Skeletal muscle satellite cell (primary cell): ENCODE measurements around the gene GPR173. TPM values are rescaled to one million over a fixed set of nuclear protein-coding genes. Genes with fewer than 3 reads are reported as not detected.
A peak's percentile ranks its signal among the peaks of the same experiment; 100 is the strongest.

Experiments
- H3K27me3 ChIP-seq: 2 replicates; pipeline ENCODE4 v1.7.0; 2013; ENCODE audit warnings: low read length; ENCODE audit not compliant: control insufficient read depth, insufficient read depth
- H3K36me3 ChIP-seq: 2 replicates; pipeline ENCODE4 v1.7.0; 2013; ENCODE audit warnings: mild to moderate bottlenecking, control low read depth, low read length; ENCODE audit not compliant: insufficient read depth
- H3K4me1 ChIP-seq: 2 replicates; pipeline ENCODE4 v1.7.0; 2013; ENCODE audit warnings: low read length; ENCODE audit not compliant: control insufficient read depth, insufficient read depth
- H3K4me2 ChIP-seq: 2 replicates; pipeline ENCODE4 v1.7.0; 2013; ENCODE audit warnings: mild to moderate bottlenecking, low read length
- H3K4me3 ChIP-seq: 2 replicates; pipeline ENCODE4 v1.7.0; 2013; ENCODE audit warnings: low read length
- H3K9ac ChIP-seq: 2 replicates; pipeline ENCODE4 v1.7.0; 2013; ENCODE audit warnings: mild to moderate bottlenecking, low read depth, low read length, moderate library complexity
- H3K9me3 ChIP-seq: replicated peaks from 2 replicates; pipeline ENCODE4 v1.7.0; 2013; ENCODE audit warnings: mild to moderate bottlenecking, control low read depth, low read length
- total RNA-seq: library from RNA; depleted of rRNA; stranded (reverse); fragments of >200 nt; gene quantifications from 2 replicates; pipeline ENCODE4 v1.2.3, GENCODE V29; 2012; rRNA removed

GPR173 gene, protein sequence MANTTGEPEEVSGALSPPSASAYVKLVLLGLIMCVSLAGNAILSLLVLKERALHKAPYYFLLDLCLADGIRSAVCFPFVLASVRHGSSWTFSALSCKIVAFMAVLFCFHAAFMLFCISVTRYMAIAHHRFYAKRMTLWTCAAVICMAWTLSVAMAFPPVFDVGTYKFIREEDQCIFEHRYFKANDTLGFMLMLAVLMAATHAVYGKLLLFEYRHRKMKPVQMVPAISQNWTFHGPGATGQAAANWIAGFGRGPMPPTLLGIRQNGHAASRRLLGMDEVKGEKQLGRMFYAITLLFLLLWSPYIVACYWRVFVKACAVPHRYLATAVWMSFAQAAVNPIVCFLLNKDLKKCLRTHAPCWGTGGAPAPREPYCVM
- total RNA-seq, result 2.0 and 3.1 TPM in 2 replicates

DNA sequence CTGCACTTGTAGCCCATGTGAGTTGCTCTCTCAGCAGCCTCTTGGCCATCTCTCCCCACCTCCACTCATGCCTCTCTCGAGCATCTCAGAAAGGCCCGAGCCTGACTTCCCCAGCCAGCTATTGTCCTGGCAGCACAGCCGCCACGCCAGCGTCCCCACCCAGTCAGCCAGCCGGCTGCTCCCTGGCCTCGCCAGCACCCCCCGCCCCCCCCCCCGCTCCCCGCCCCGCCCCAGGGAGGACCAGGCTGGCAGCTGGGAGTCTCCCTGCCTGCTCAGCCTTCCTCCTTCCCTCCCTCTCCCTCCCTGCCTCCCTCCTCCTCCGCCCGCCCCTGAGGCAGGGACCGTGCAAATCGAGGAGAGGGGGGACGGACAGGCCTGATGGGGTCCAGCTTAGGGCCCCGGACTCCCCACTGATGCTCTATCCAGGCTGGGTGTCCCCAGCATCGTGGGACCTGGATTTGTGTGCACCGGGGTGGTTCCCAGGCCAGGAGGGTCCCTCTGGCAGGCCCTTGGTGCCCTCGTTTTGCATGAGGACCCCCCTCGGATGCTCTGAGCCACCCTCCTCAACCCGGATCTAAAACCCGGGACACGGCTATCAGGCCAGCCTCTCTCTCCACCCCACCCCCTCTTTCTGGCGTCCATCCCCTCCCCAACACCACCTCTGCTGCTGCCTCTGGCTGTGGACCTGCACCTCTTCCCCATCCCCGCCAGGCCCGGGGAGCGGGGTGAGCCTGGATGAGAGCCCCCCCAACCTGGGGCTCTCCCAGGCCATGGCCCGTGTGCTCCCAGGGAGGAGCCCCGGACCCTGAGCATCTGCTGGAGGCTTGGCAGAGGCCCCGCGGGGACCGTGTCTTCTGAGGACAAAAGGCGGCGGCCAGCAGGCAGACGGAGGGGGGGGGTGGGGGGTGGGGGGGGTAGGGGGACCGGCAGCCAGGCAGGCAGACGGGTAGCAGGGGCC is at the start of gene GPR173:
TSS of gene GPR173 (plus strand) at position 621 of the 958 bp plus-strand sequence. CDS start 27,833 bp downstream, outside the sequence.
- H3K4me3 ChIP-seq, result peak within 1 kb of the TSS; percentile 79

DNA sequence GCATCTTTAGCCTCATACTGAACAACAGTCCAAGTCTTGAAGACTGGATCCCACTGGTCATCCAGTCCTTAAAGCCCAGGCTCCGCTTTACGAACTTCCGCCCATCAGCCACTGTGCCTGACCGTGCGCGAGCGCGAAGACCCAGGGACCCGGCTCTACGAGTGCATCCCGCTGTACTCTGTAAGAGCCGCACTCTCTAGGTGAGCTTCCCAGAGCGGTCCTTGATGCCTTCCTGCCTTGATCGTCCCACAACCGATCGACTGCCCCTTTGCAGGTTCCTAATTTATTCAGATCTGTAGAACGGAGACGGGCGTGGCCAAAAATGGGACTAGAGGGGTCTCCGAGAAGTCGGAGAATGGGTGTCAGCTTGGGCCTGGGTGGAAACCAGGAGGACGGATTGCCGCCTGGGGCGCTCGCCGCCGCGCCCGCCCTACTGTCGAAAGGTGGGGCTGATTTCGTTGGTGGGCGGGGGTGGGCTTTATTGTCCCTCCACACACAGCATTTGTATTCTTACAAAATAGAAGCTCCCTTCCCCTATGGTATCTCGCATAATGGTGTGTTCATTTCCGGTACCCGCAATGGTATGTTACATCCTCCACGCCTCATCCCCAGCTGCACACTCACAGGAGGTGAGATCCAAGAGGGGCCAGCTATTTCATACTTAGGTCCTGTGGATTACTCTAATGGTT is 48.0 kb upstream of the GPR173 start:
- H3K9ac ChIP-seq, result no peak overlapping the region
- peaks cover 50% of the 10 kb centered on the region for H3K27me3 ChIP-seq
- H3K4me2 ChIP-seq, result no peak overlapping the region
- no peaks in the 10 kb centered on the region for H3K36me3 ChIP-seq
- H3K4me3 ChIP-seq, result no peak overlapping the region
- peaks cover 4% of the 10 kb centered on the region for H3K4me1 ChIP-seq
- H3K9me3 ChIP-seq, result no peaks in the 10 kb centered on the region

More for the DNA sequence above, at the start of gene GPR173:
- Histone ChIP-seq H3K4me2 (peak within 1 kb of the TSS; percentile 94), H3K9ac (peak within 1 kb of the TSS; percentile 85), H3K27me3 (peaks cover 16% of the 10 kb centered on the region), H3K36me3 (no peaks in the 10 kb centered on the region), H3K4me1 (peaks cover 21% of the 10 kb centered on the region), H3K9me3 (no peaks in the 10 kb centered on the region)

DNA sequence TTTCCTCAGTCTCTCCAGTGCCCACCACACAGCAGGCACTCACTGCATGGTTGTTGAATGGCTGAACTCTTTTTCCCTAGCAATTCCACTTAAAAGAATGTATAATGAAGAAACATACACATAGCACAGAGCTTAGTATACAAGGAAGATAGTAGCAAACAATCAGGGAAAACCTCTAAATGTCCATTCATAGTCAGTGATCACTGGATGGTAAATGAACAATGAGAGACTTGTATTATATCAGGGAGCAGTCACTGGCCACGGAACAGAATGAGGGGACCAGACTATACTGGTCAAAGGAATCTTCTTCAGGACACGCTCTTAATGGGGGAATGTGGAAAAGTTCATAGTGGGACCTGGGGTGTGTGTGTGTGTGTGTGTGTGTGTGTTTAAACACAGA is 46.6 kb upstream of the GPR173 start:
- Histone ChIP-seq H3K4me3 (no peak overlapping the region), H3K9me3 (no peaks in the 10 kb centered on the region), H3K9ac (no peak overlapping the region), H3K27me3 (peaks cover 57% of the 10 kb centered on the region), H3K4me2 (no peak overlapping the region), H3K4me1 (no peaks in the 10 kb centered on the region), H3K36me3 (no peaks in the 10 kb centered on the region)

DNA sequence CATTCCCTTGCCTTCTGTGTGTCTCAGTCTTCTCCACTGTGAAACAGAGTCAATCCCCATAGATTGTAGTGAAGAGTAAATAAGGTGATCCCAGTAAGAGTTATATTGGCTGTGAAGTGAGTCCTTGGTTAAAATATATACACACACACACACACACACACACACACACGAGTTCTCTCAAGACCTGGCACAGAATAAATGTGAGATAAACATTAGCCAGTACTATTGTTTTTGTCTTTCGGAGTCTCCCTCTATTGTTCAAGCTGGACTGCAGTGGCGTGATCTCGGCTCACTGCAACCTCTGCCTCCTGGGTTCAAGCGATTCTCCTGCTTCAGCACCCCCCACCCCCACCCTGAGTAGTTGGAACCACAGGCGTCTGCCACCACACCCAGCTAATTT is 45.5 kb upstream of the GPR173 start:
- Histone ChIP-seq H3K9ac (no peak overlapping the region), H3K4me1 (no peaks in the 10 kb centered on the region), H3K4me3 (no peak overlapping the region), H3K27me3 (peaks cover 57% of the 10 kb centered on the region), H3K4me2 (no peak overlapping the region), H3K9me3 (no peaks in the 10 kb centered on the region), H3K36me3 (no peaks in the 10 kb centered on the region)

DNA sequence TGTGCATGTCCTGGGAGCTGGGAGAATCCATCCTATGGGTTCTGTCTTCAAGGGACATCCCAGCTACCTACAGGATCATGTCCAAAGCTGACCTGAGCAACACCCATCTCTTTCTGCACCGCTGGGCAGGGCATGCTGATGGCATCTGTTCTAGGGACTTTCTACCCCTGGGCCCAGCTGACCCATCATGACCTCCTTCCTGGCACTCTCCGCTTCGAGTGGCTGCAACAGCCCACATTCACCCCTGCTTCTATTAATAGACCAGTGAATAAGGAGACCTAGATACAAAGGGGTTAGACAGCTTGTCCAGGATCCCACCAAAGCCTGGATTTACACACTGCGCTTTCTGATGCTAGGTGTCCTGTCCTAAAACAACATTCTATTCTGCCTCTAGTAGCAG is 44.6 kb upstream of the GPR173 start:
- no peak overlapping the region for H3K4me2 ChIP-seq
- peaks cover 58% of the 10 kb centered on the region for H3K27me3 ChIP-seq
- no peak overlapping the region for H3K4me3 ChIP-seq
- no peaks in the 10 kb centered on the region for H3K9me3 ChIP-seq
- H3K4me1 ChIP-seq, result no peaks in the 10 kb centered on the region
- H3K9ac ChIP-seq, result no peak overlapping the region
- H3K36me3 ChIP-seq, result no peaks in the 10 kb centered on the region

DNA sequence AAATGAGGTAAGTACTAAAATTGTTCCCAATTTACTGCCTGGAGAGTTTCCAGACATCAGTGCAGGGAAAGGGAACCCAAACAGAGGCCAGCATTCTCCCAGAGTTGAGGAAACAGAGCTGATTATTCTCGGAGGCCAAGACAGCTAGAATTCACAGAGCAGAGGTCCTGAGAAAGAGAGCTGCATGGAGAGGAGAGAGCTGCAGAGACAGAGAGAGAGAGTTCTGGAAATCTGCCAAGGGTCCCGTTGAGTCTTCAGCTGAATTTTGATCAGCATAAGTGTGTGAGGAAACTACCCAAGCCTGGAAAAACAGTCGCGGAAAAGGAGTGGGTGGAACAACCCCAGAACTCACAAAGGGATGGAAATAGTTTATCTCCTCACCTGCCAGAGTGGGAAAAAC is 43.8 kb upstream of the GPR173 start:
- no peaks in the 10 kb centered on the region for H3K4me1 ChIP-seq
- no peak overlapping the region for H3K9ac ChIP-seq
- no peaks in the 10 kb centered on the region for H3K9me3 ChIP-seq
- H3K36me3 ChIP-seq, result no peaks in the 10 kb centered on the region
- no peak overlapping the region for H3K4me2 ChIP-seq
- no peak overlapping the region for H3K4me3 ChIP-seq
- H3K27me3 ChIP-seq, result peaks cover 57% of the 10 kb centered on the region

DNA sequence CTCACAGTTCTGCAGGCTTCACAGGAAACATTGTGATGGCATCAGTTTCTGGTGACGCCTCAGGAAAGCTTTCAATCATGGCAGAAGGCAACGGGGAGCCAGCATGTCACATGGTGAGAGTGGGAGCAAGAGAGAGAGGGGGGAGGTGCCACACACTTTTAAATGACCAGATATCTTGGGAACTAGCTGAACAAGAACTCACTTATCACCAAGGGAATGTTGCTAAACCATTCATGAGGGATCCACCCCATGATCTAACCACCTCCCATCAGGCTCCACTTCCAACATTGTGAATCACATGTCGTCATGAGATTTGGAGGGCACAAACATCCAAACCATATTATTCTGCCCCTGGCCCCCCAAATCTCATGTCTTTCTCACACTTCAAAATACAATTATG is 43.3 kb upstream of the GPR173 start:
- H3K27me3 ChIP-seq, result peaks cover 52% of the 10 kb centered on the region
- no peaks in the 10 kb centered on the region for H3K4me1 ChIP-seq
- no peak overlapping the region for H3K4me2 ChIP-seq
- no peak overlapping the region for H3K9ac ChIP-seq
- no peaks in the 10 kb centered on the region for H3K9me3 ChIP-seq
- H3K36me3 ChIP-seq, result no peaks in the 10 kb centered on the region
- H3K4me3 ChIP-seq, result no peak overlapping the region

DNA sequence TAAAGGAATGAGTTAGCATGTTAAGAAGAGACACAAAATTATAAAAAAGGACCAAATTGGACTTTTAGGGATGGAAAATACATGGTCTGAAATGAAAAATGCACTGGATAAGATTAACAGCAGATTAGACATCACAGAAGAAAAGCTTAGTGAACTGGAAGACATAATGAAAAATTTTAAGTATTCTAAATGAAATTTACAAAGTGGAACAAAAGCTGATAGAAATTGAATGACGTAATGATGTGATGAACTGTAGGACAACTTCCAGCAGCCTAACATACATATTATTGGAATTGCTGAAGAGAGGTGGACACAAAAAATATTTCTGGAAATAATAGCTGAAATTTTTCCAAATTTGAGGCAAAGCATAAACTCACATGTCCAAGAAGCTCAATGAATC is 39.6 kb upstream of the GPR173 start:
- no peaks in the 10 kb centered on the region for H3K9me3 ChIP-seq

DNA sequence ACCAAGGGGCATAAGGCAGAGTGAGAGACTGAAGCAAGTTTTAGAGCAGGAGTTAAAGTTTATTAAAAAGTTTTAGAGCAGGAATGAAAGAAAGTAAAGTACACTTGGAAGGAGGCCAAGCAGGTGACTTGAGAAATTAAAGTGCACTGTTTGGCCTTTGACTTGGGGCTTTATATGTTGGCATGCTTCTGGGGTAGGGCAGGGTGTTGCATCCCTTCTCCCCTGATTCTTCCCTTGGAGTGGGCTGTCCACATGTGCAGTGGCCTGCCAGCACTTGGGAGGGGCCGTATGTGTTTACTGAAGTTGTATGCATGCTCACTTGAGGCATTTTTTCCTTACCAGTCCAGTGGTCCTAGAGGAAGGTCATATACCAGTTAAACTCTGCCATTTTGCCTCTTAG is 35.3 kb upstream of the GPR173 start:
- no peak overlapping the region for H3K4me2 ChIP-seq
- no peak overlapping the region for H3K9ac ChIP-seq
- peaks cover 17% of the 10 kb centered on the region for H3K27me3 ChIP-seq
- H3K4me1 ChIP-seq, result no peaks in the 10 kb centered on the region
- H3K4me3 ChIP-seq, result no peak overlapping the region
- H3K36me3 ChIP-seq, result no peaks in the 10 kb centered on the region
- H3K9me3 ChIP-seq, result no peaks in the 10 kb centered on the region

More for the DNA sequence above, 39.6 kb upstream of the GPR173 start:
- Histone ChIP-seq H3K36me3 (no peaks in the 10 kb centered on the region), H3K4me2 (no peak overlapping the region), H3K9ac (no peak overlapping the region), H3K27me3 (peaks cover 26% of the 10 kb centered on the region), H3K4me1 (no peaks in the 10 kb centered on the region), H3K4me3 (no peak overlapping the region)

DNA sequence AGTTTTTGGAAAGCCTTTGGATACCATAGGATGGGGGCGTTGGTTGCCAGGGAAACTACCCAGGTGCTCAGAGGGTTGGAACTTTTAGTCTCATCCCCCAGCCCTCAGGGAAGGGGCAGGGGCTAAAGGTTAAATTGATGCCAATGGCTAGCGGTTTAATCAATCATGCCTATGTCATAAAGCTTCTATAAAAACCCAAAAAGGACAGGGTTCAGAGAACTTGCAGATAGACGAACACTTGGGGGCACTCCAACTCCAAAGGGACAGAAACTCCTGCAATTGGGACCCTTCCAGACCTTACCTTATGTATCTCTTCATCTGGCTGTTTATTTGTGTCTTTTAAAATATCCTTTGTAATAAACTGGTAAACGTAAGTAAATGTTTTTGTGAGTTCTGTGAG is 30.0 kb upstream of the GPR173 start:
- no peak overlapping the region for H3K4me2 ChIP-seq
- no peak overlapping the region for H3K4me3 ChIP-seq
- H3K9ac ChIP-seq, result no peak overlapping the region
- peaks cover 40% of the 10 kb centered on the region for H3K27me3 ChIP-seq
- no peaks in the 10 kb centered on the region for H3K36me3 ChIP-seq
- H3K4me1 ChIP-seq, result no peaks in the 10 kb centered on the region
- H3K9me3 ChIP-seq, result no peaks in the 10 kb centered on the region

DNA sequence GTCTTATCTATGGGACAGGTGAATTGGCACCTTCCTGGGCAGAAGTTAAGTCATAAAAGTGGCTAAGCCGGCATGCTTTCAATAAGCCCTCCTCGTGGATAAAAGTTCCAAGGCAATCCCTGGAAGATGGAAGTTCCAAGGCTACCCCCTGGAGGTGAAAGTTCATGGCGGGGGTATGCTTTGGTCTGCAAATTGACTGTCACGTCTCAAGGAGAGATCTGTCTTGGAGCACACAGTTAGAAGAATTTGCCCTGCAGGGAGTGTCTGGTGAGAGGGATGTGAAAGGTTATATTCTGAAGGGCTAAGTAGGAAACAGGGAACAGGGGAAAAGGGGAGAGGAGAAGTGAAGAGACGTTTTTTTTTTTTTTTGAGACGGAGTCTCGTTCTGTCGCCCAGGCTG is 26.2 kb upstream of the GPR173 start:
- Histone ChIP-seq H3K27me3 (peaks cover 44% of the 10 kb centered on the region), H3K4me1 (no peaks in the 10 kb centered on the region), H3K9me3 (no peaks in the 10 kb centered on the region), H3K4me2 (no peak overlapping the region), H3K9ac (no peak overlapping the region), H3K36me3 (no peaks in the 10 kb centered on the region), H3K4me3 (no peak overlapping the region)
